ENCODE measurements around the gene TM7SF2.

DNA sequence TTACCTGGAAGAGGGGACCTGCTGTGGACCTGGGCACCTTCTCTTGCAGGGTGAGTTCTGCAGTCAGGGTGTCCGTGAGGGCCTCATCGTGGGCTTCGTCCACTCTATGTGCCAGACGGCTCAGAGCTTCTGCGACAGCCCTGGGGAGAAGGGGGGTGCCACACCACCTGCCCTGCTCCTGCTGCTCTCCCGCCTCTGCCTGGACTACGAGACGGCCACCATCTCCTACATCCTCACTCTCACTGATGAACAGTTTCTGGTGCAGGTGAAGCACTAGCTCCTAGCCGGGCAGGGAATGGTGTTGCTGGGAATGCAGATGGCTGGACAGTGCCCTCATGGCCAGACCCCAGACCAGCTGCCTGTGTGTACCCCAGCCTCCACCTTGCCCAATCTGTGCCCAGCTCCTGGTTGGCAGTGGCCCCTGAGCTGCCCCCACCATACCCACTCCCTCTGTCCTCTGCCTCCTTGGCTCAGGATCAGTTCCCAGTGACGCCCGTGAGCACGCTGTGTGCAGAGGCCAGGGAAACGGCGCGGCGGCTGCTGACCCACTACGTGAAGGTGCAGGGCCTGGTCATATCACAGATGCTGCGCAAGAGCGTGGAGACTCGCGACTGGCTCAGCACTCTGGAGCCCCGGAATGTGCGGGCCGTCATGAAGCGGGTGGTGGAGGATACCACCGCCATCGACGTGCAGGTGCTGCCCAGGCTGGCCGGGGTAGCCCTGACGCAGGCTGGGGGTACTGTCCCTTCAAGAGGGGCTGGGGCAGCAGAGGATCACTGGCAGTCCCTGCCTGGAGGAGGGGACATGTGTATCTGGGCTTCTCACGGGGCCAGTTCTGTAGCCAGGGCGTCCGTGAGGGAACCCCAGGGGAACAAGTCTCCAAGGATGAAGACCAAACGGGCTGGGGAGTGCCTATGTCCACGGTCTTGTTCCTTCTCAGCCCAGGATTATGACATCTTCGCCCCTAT lies 2.2 kb upstream of the TM7SF2 start:
- TF ChIP-seq POLR2A (IDR thresholded peaks at IDR 0.05), result no peak
- TF ChIP-seq, protein P1, sequence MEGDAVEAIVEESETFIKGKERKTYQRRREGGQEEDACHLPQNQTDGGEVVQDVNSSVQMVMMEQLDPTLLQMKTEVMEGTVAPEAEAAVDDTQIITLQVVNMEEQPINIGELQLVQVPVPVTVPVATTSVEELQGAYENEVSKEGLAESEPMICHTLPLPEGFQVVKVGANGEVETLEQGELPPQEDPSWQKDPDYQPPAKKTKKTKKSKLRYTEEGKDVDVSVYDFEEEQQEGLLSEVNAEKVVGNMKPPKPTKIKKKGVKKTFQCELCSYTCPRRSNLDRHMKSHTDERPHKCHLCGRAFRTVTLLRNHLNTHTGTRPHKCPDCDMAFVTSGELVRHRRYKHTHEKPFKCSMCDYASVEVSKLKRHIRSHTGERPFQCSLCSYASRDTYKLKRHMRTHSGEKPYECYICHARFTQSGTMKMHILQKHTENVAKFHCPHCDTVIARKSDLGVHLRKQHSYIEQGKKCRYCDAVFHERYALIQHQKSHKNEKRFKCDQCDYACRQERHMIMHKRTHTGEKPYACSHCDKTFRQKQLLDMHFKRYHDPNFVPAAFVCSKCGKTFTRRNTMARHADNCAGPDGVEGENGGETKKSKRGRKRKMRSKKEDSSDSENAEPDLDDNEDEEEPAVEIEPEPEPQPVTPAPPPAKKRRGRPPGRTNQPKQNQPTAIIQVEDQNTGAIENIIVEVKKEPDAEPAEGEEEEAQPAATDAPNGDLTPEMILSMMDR (IDR thresholded peaks at IDR 0.05 in 4 of 5, conservative IDR thresholded peaks at IDR 0.05 in 1 of 5), result no peak

All from gastrocnemius medialis (tissue), 4 donors.